Spleen (tissue), 7 donors: ENCODE results near the gene SIRT7.

Experiments
- POLR2A ChIP-seq, 3 donors: fragments of 450-650 bp; IDR thresholded peaks; one replicate each; pipeline ENCODE4 v1.5.1; 2017; ENCODE audit warnings: antibody characterized with exemption in 3 of 3, mild to moderate bottlenecking in 1 of 3
- POLR2AphosphoS5 ChIP-seq, 3 donors: sonication (generic); formaldehyde crosslinking; IDR thresholded peaks; one replicate each; pipeline ENCODE4 v1.5.1; 2017; ENCODE audit warnings: antibody characterized with exemption in 3 of 3
- TF ChIP-seq, protein P1 (sequence below), 11 experiments: fragments of 200-600 bp in 7 of 11; fragments of 450-650 bp in 4 of 11; sonication (generic) in 4 of 11; IDR thresholded peaks in 8 of 11; conservative IDR thresholded peaks in 3 of 11; 1 replicate in 7 of 11; 2 replicates in 4 of 11; pipeline versions ENCODE4 v1.4.0 to v1.8.0; 2016 to 2021; ENCODE audit warnings: antibody characterized with exemption in 11 of 11, inconsistent platforms in 4 of 11, mild to moderate bottlenecking in 1 of 11
- donor health status: DM: no; HTN: no; CAD: no; lungs with moderate emphysema.
- donor health status: DM: no; HTN: no; CAD: no.
- donor health status: DM: no; HTN: no; CAD: no.

DNA sequence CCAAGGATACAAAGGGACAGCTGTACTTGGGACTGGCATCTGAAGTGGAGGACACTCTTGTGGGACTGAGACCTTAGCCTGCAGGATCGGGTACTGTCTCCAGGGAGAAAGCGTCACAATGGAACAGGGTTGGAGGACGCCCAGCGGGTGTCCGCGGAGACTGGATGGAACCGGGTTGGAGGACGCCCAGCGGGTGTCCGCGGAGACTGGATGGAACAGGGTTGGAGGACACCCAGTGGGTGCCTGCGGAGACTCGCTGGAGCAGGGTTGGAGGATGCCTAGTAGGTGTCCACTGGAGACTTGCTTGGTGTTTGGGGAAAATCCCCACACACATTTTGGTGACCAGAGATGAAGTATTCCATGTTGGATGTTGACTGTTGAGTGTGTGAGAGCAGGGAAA lies 29.2 kb upstream of the SIRT7 start, which contains the start of gene MYADML2:
- TF ChIP-seq POLR2AphosphoS5 (IDR thresholded peaks at IDR 0.05) (no peak), POLR2A (IDR thresholded peaks at IDR 0.05) (no peak)
- TF ChIP-seq, protein P1, sequence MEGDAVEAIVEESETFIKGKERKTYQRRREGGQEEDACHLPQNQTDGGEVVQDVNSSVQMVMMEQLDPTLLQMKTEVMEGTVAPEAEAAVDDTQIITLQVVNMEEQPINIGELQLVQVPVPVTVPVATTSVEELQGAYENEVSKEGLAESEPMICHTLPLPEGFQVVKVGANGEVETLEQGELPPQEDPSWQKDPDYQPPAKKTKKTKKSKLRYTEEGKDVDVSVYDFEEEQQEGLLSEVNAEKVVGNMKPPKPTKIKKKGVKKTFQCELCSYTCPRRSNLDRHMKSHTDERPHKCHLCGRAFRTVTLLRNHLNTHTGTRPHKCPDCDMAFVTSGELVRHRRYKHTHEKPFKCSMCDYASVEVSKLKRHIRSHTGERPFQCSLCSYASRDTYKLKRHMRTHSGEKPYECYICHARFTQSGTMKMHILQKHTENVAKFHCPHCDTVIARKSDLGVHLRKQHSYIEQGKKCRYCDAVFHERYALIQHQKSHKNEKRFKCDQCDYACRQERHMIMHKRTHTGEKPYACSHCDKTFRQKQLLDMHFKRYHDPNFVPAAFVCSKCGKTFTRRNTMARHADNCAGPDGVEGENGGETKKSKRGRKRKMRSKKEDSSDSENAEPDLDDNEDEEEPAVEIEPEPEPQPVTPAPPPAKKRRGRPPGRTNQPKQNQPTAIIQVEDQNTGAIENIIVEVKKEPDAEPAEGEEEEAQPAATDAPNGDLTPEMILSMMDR (IDR thresholded peaks at IDR 0.05 in 8 of 11, conservative IDR thresholded peaks at IDR 0.05 in 3 of 11): no peak
